OCI-LY3 (cell line): ENCODE measurements around the gene TEX22.

Experiments
- H2AFZ ChIP-seq: fragments of 200-600, 300-600 bp; shearing (Covaris generic); 2 replicates; pipeline ENCODE4 v1.6.0; 2014; ENCODE audit warnings: antibody characterized with exemption, low read depth, low read length
- H3K27ac ChIP-seq: fragments of 200-600, 300-600 bp; sonication (generic); 2 replicates; pipeline ENCODE4 v1.5.1; 2014; ENCODE audit warnings: mild to moderate bottlenecking, low read length, moderate library complexity, mixed read lengths
- H3K27me3 ChIP-seq: fragments of 200-600, 300-600 bp; sonication (generic); 2 replicates; pipeline ENCODE4 v1.6.1; 2014; ENCODE audit warnings: low read depth, low read length, mixed read lengths
- H3K36me3 ChIP-seq: fragments of 200-600, 300-600 bp; sonication (generic); replicated peaks from 2 replicates; pipeline ENCODE3; 2014; ENCODE audit warnings: low read depth, low read length, mixed read lengths
- H3K4me1 ChIP-seq: fragments of 300-600, 200-600 bp; sonication (generic); 2 replicates; pipeline ENCODE4 v1.6.1; 2014; ENCODE audit warnings: low read length, mixed read lengths
- H3K4me2 ChIP-seq: fragments of 200-600, 300-600 bp; sonication (generic); 2 replicates; pipeline ENCODE4 v1.6.1; 2014; ENCODE audit warnings: low read length, mixed read lengths
- H3K4me3 ChIP-seq: fragments of 300-600, 200-600 bp; sonication (generic); 2 replicates; pipeline ENCODE4 v1.5.1; 2014; ENCODE audit warnings: antibody characterized with exemption, mild to moderate bottlenecking, low read length, moderate library complexity
- H3K79me2 ChIP-seq: fragments of 300-600, 200-600 bp; shearing (Covaris generic); 2 replicates; pipeline ENCODE4 v1.6.1; 2014; ENCODE audit warnings: mild to moderate bottlenecking, low read length, mixed read lengths
- H3K9ac ChIP-seq: fragments of 300-600, 200-600 bp; shearing (Covaris generic); 2 replicates; pipeline ENCODE4 v1.6.0; 2014; ENCODE audit warnings: mild to moderate bottlenecking, low read length, moderate library complexity
- H3K9me3 ChIP-seq: fragments of 200-600, 300-600 bp; shearing (Covaris generic); 2 replicates; pipeline ENCODE4 v1.6.1; 2014; ENCODE audit warnings: low read length, mixed read lengths; ENCODE audit not compliant: insufficient read depth
- H4K20me1 ChIP-seq: fragments of 200-600, 300-600 bp; sonication (generic); 2 replicates; pipeline ENCODE4 v1.6.1; 2016; ENCODE audit warnings: low read length, mixed read lengths; ENCODE audit not compliant: insufficient read depth
- EZH2phosphoT487 ChIP-seq: fragments of 200-600 bp; shearing (Covaris generic); IDR thresholded peaks from 2 replicates; pipeline ENCODE4 v1.6.1; 2018; ENCODE audit warnings: antibody characterized with exemption, mixed run types, low read depth
- TF ChIP-seq, protein P1 (sequence below): fragments of 200-600, 300-600 bp; sonication (generic); IDR thresholded peaks from 2 replicates; pipeline ENCODE4 v1.5.1; 2014; ENCODE audit warnings: antibody characterized with exemption, low read length, low read depth

TEX22 gene

DNA sequence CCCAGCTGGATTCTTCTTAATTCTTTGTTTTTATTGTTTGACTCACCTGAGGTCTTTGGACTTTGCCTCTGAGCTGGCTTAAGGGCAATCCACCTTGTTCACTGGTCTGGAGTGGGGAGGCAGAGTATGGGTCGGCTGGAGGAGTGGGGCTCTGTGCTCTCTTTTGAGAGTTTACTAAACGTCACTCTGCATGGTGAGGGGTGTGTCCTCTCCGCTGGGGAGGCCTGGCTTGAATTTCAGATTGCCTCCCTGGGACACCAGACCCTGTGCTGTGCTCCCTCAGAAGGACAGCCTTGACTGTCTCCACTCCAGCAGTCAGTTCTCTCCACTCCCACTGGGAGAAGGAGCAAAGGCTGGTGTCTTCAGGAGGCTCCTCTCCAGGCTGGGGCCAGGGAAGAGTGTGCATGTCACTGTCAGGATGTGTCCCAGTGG is 19.4 kb downstream of the TEX22 start:
- H3K79me2 ChIP-seq: peaks cover 37% of the 10 kb centered on the region
- H3K9ac ChIP-seq: no peak overlapping the region
- H3K4me1 ChIP-seq: peaks cover 30% of the 10 kb centered on the region
- no peak overlapping the region for H3K4me2 ChIP-seq
- no peak overlapping the region for H2AFZ ChIP-seq
- H3K4me3 ChIP-seq: no peak overlapping the region
- no peak overlapping the region for H3K27ac ChIP-seq
- peaks cover 7% of the 10 kb centered on the region for H3K36me3 ChIP-seq
- no peaks in the 10 kb centered on the region for H3K27me3 ChIP-seq
- H4K20me1 ChIP-seq: peaks cover 15% of the 10 kb centered on the region
- H3K9me3 ChIP-seq: no peaks in the 10 kb centered on the region
- TF ChIP-seq EZH2phosphoT487: no peak
- TF ChIP-seq, protein P1, sequence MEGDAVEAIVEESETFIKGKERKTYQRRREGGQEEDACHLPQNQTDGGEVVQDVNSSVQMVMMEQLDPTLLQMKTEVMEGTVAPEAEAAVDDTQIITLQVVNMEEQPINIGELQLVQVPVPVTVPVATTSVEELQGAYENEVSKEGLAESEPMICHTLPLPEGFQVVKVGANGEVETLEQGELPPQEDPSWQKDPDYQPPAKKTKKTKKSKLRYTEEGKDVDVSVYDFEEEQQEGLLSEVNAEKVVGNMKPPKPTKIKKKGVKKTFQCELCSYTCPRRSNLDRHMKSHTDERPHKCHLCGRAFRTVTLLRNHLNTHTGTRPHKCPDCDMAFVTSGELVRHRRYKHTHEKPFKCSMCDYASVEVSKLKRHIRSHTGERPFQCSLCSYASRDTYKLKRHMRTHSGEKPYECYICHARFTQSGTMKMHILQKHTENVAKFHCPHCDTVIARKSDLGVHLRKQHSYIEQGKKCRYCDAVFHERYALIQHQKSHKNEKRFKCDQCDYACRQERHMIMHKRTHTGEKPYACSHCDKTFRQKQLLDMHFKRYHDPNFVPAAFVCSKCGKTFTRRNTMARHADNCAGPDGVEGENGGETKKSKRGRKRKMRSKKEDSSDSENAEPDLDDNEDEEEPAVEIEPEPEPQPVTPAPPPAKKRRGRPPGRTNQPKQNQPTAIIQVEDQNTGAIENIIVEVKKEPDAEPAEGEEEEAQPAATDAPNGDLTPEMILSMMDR: no peak

DNA sequence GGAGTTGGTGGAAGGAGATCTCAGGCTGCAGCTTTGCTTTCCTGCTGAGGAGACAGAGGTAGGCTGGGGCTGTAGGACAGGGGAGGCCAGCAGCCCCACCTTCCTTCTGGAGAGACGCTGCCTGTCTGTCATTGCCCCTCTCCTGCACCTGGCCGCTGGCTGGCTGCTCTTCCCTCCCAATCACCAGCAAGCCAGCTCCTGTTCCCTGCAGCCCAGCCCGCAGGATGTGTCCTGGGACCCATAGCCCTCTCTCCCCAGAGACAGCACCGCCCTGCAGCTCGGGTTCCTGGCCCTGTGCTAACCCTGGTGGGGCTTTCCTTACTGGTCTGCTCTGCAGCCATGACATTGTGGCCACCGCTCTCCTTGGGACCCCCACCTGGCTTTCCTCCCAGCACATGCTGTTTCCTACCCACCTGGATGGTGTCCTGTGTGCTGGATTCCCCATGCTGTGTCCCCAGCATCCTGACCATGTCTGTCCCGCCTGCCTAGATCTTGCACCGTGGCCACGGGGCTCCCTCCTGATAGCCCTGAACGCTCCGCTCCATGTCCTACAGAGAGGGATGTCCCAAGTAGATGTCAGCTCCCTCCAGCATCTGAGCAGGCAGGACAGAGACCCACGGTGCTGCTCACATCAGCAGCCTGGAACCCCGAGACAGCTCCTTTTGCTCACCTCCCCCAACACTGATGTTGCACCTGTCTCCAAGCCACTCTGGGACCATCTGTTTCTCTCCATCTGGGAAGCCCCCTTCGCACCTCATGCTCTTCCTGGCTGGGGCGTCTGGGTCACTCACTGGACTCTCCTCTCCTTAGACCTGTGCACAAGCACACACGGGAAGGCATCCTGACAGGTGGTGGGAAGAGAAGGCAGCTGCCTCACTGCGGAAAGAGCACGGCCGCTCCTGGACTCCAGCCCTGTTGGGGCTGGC is 20.2 kb downstream of the TEX22 start:
- Histone ChIP-seq H3K4me2 (peak overlapping the region; percentile 100), H3K36me3 (peaks cover 12% of the 10 kb centered on the region), H3K9me3 (no peaks in the 10 kb centered on the region), H3K9ac (peak overlapping the region; percentile 99; the same call in 1 of the 2 replicates), H4K20me1 (peaks cover 19% of the 10 kb centered on the region), H3K4me1 (peaks cover 30% of the 10 kb centered on the region), H3K27me3 (no peaks in the 10 kb centered on the region), H3K27ac (no peak overlapping the region), H2AFZ (no peak overlapping the region), H3K4me3 (peak overlapping the region; percentile 100), H3K79me2 (peaks cover 45% of the 10 kb centered on the region)
- TF ChIP-seq, protein P1: no peak
- no peak for TF ChIP-seq EZH2phosphoT487

GRCh38 chr14:105419195-105420091 is 21.1 kb downstream of the TEX22 start, which contains the start of gene MTA1:
MTA1 (plus strand) TSS chr14:105419827; CDS start chr14:105420036, 209 bp downstream.
- H3K4me2 ChIP-seq: peak within 1 kb of the TSS; percentile 100
- peaks cover 25% of the 10 kb centered on the region for H4K20me1 ChIP-seq
- H3K27ac ChIP-seq: peak within 1 kb of the TSS; percentile 48
- H3K79me2 ChIP-seq: peaks cover 54% of the 10 kb centered on the region
- peaks cover 16% of the 10 kb centered on the region for H3K36me3 ChIP-seq
- H3K4me3 ChIP-seq: peak within 1 kb of the TSS; percentile 100
- H3K4me1 ChIP-seq: peaks cover 25% of the 10 kb centered on the region
- TF ChIP-seq, protein P1: no peak
- TF ChIP-seq EZH2phosphoT487: no peak
- H2AFZ ChIP-seq: peak within 1 kb of the TSS; percentile 69
- H3K9me3 ChIP-seq: no peaks in the 10 kb centered on the region
- H3K27me3 ChIP-seq: no peaks in the 10 kb centered on the region
- H3K9ac ChIP-seq: peak within 1 kb of the TSS; percentile 99
